ENCODE results near the gene GRIPAP1. TPM values are rescaled to one million over a fixed set of nuclear protein-coding genes. Genes with fewer than 3 reads are reported as not detected.

GRIPAP1 gene
- total RNA-seq, 1 donor from 2014 or later = 31.1 TPM

DNA sequence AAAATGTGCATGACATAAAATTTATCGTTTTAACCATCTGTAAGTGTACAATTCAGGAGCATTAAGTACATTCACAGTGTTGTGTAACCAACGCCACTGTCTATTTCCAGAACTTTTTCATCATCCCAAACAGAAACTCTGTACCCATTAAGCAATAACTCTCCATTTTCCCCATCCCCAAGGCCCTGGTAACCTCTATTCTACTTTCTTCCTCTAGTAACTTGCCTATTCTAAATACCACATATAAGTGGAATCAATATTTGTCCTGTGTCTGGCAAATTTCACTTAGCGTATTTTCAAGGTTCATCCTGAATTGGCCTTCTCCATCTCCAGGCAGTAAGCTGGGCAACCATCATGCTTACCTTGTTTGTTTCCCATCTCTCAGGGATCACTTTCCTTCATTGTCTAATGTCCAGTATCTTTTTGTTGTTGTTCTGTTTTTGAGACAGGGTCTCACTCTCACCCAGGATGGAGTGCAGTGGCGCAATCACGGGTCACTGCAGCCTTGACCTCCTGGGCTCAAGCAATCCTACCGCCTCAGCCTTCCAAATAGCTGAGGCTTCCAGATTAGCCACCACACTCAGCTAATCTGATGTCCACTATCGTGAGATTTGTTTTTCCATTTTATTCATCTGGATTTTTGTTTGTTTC is 17.7 kb upstream of the GRIPAP1 start:
- TF ChIP-seq, protein P1, sequence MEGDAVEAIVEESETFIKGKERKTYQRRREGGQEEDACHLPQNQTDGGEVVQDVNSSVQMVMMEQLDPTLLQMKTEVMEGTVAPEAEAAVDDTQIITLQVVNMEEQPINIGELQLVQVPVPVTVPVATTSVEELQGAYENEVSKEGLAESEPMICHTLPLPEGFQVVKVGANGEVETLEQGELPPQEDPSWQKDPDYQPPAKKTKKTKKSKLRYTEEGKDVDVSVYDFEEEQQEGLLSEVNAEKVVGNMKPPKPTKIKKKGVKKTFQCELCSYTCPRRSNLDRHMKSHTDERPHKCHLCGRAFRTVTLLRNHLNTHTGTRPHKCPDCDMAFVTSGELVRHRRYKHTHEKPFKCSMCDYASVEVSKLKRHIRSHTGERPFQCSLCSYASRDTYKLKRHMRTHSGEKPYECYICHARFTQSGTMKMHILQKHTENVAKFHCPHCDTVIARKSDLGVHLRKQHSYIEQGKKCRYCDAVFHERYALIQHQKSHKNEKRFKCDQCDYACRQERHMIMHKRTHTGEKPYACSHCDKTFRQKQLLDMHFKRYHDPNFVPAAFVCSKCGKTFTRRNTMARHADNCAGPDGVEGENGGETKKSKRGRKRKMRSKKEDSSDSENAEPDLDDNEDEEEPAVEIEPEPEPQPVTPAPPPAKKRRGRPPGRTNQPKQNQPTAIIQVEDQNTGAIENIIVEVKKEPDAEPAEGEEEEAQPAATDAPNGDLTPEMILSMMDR (IDR thresholded peaks at IDR 0.05; ENCODE audit: insufficient read depth, low read length, poor library complexity, severe bottlenecking) = no peak
- no peak overlapping the region for H3K4me3 ChIP-seq (ENCODE audit: low read depth, low read length)
- no peaks in the 10 kb centered on the region for H3K36me3 ChIP-seq (ENCODE audit: control insufficient read depth, insufficient read depth, low read length)
- no peaks in the 10 kb centered on the region for H3K27me3 ChIP-seq (ENCODE audit: control insufficient read depth, insufficient read depth, low read length)
- DNase-seq (ENCODE audit: low read depth) = no peak

DNA sequence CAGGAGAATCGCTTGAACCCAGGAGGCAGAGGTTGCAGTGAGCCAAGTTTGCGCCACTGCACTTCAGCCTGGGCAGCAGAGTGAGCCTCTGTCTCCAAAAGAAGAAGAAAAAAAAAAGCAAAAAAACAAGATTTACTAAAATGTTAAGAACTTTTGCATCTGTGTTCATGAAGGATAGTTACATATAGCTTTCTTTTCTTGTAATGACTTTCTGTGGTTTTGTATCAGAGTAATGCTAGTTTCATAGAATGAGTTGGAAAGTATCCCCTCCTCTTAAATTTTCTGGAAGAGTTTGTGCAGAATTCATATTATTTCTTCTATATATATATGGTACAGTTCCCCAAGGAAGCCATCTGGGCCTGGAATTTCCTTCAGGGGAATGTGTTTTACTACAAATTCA is 17.0 kb upstream of the GRIPAP1 start:
- Histone ChIP-seq H3K4me3 (ENCODE audit: low read depth, low read length) (no peak overlapping the region), H3K36me3 (ENCODE audit: control insufficient read depth, insufficient read depth, low read length) (no peaks in the 10 kb centered on the region), H3K27me3 (ENCODE audit: control insufficient read depth, insufficient read depth, low read length) (no peaks in the 10 kb centered on the region)
- DNase-seq (ENCODE audit: low read depth) = no peak
- TF ChIP-seq, protein P1 (IDR thresholded peaks at IDR 0.05; ENCODE audit: insufficient read depth, low read length, poor library complexity, severe bottlenecking) = no peak

DNA sequence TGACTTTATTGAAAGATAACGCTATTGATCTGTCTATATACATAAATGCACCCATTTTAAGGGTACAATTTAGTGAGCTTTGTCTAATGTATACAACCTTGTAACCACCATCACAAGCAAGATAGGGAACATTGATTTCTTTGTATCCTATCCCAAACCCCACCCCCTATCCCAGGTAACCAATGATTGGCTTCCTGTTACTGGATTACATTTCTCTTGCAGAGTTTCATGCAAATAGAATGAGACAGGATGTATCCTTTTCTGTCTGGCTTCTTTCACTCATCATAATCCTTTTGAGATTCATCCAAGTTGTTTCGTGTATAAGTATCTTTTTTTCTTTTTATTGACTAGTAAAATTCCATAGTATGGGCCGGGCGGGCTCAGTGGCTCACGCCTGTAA is 1.6 kb upstream of the GRIPAP1 start:
- Histone ChIP-seq H3K4me3 (ENCODE audit: low read depth, low read length) (no peak overlapping the region), H3K27me3 (ENCODE audit: control insufficient read depth, insufficient read depth, low read length) (no peaks in the 10 kb centered on the region), H3K36me3 (ENCODE audit: control insufficient read depth, insufficient read depth, low read length) (no peaks in the 10 kb centered on the region)
- DNase-seq (ENCODE audit: low read depth) = no peak
- TF ChIP-seq, protein P1 (IDR thresholded peaks at IDR 0.05; ENCODE audit: insufficient read depth, low read length, poor library complexity, severe bottlenecking) = no peak

DNA sequence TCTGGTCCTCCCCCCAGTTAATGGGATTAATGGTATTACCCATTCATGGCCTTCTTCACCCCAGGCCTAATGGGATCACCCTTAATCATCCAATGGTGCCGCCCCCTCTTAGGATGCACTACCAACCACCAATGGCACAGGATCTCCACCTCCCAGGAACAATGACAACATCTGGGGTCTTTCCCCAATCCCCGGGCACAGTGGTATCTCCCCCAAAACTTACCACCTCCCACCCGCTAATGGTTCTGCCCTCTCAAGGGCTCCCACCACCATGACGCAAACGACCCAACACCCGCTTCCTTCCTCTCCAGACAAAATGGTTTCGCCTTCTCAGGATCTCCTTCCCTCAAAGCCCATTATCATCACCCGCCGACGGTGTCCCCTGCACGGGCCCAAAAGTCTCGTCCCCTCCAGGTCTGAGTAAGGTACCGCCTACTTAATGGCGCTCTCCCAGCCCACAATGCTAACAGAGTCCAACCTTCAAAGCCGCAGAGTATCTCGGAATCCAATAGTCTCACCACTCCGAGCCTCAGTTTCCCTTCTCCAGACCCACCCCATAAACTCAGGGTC is 458 bp downstream of the GRIPAP1 start:
- no peaks in the 10 kb centered on the region for H3K27me3 ChIP-seq (ENCODE audit: control insufficient read depth, insufficient read depth, low read length)
- peak overlapping the region; percentile 54 for H3K4me3 ChIP-seq (ENCODE audit: low read depth, low read length)
- H3K36me3 ChIP-seq (ENCODE audit: control insufficient read depth, insufficient read depth, low read length) = no peaks in the 10 kb centered on the region
- TF ChIP-seq, protein P1 (IDR thresholded peaks at IDR 0.05; ENCODE audit: insufficient read depth, low read length, poor library complexity, severe bottlenecking) = no peak
- no peak for DNase-seq (ENCODE audit: low read depth)

DNA sequence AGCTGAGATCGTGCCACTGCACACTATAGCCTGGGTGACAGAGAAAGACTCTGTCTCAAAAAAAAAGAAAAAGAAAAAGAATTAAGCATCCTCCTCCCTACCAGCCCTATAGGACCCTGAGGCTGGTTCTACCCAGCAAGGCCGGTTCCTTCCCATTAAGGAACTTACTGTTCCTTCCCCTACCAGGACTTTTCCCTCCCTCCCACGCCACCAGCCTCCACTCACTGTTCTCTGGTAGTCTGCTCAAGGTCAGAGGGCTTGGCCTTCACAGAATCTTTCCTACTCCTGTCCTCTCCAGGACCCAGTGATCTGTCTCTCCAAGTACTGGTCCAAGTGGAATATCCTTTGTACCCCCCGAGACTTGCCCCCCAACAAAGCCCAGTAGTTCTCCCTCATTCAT is 1.4 kb downstream of the GRIPAP1 start:
- Histone ChIP-seq H3K4me3 (ENCODE audit: low read depth, low read length) (no peak overlapping the region), H3K27me3 (ENCODE audit: control insufficient read depth, insufficient read depth, low read length) (no peaks in the 10 kb centered on the region), H3K36me3 (ENCODE audit: control insufficient read depth, insufficient read depth, low read length) (no peaks in the 10 kb centered on the region)
- TF ChIP-seq, protein P1 (IDR thresholded peaks at IDR 0.05; ENCODE audit: insufficient read depth, low read length, poor library complexity, severe bottlenecking) = no peak
- no peak for DNase-seq (ENCODE audit: low read depth)

DNA sequence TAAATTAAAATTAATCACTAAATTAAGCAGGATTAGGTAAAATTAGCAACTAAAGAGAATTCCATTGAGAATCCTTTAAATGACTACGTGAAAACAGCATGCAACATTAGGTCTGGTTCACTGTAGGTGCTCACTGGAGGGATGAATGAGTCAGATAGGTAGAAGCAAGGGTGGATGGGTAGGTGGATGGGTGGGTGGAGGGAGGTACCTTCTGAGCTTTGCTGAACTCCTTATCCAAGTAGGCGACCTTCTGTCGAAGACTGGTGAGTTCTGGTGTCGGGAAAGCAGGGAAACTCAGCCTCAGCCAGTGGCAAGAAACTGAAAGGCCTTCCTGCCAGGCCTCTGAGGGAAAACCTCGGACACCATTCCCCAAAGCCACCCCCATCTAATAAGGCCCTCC is 3.0 kb downstream of the GRIPAP1 start:
- no peaks in the 10 kb centered on the region for H3K36me3 ChIP-seq (ENCODE audit: control insufficient read depth, insufficient read depth, low read length)
- no peak for DNase-seq (ENCODE audit: low read depth)
- no peak overlapping the region for H3K4me3 ChIP-seq (ENCODE audit: low read depth, low read length)
- H3K27me3 ChIP-seq (ENCODE audit: control insufficient read depth, insufficient read depth, low read length) = no peaks in the 10 kb centered on the region
- TF ChIP-seq, protein P1 (IDR thresholded peaks at IDR 0.05; ENCODE audit: insufficient read depth, low read length, poor library complexity, severe bottlenecking) = no peak

All from kidney epithelial cell (primary cell).